ENCODE results near the gene ANTXR1. TPM values are rescaled to one million over a fixed set of nuclear protein-coding genes. Genes with fewer than 3 reads are reported as not detected.

Gene ANTXR1
- polyA plus RNA-seq, 1 donor (not counting 4 experiments of a cell fraction or from before 2014, with no cell fraction given), result 20.4 TPM

DNA sequence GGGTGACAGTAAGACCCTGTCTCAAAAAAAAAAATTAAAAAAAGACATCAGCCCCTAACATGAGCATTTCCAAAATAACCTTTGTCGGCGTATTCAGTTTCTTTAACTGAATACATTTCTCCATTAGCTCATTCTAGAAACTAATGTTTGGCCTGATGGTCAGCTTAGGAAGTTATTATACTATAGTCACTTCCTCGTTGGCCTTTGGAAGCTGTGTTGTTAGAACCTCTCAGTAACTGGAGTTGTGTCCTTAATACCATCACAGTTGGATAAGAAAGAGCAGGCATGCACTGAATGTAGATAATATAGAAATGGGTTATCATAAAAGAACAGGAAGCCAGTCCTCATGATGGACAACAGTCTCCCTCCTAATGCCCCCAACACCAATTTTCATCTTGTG lies 112.8 kb downstream of the ANTXR1 start:
- no peaks in the 10 kb centered on the region for H4K20me1 ChIP-seq (ENCODE audit: control insufficient read depth, extremely low read depth, insufficient read depth, low read length)
- H2AFZ ChIP-seq (ENCODE audit: control insufficient read depth, low read length), result no peak overlapping the region
- dilution Hi-C loops (cut with MboI; ENCODE audit: extremely low pct_ligation_motif_present, low sequenced_read_pairs), result no loop called here
- DNase-seq (ENCODE audit: low read depth, low spot score), result no peak
- H3K27me3 ChIP-seq (ENCODE audit: control insufficient read depth, extremely low read depth, insufficient read depth, low read length), result no peaks in the 10 kb centered on the region
- H3K36me3 ChIP-seq (ENCODE audit: control insufficient read depth in 2 of 2, extremely low read depth in 1 of 2, insufficient read depth in 2 of 2, low read length in 2 of 2), result peaks cover 3 to 4% of the 10 kb centered on the region in 2 experiments
- TF ChIP-seq CTCF (optimal IDR thresholded peaks at IDR 0.05 in 1 of 3, IDR thresholded peaks at IDR 0.05 in 1 of 3, conservative IDR thresholded peaks at IDR 0.05 in 1 of 3; ENCODE audit: extremely low read depth in 1 of 3, insufficient read depth in 2 of 3, low read length in 3 of 3), result no peak
- TF ChIP-seq EZH2 (IDR thresholded peaks at IDR 0.05; ENCODE audit: low read length), result no peak
- no peak overlapping the region for H3K4me2 ChIP-seq (ENCODE audit: control insufficient read depth, extremely low read depth, insufficient read depth, low read depth, low read length)
- no peak overlapping the region for H3K27ac ChIP-seq (ENCODE audit: control insufficient read depth, insufficient read depth, low read length)
- H3K4me1 ChIP-seq (ENCODE audit: control insufficient read depth, extremely low read depth, insufficient read depth, low read length), result peaks cover 5% of the 10 kb centered on the region
- no peak overlapping the region for H3K4me3 ChIP-seq (ENCODE audit: control insufficient read depth in 2 of 3, extremely low read depth in 1 of 3, insufficient read depth in 2 of 3, low read depth in 1 of 3, low read length in 3 of 3)
- no peak overlapping the region for H3K9ac ChIP-seq (ENCODE audit: control insufficient read depth, extremely low read depth, insufficient read depth, low read length)
- FAIRE-seq, result no peak
- no peaks in the 10 kb centered on the region for H3K9me3 ChIP-seq (ENCODE audit: control insufficient read depth, low read depth, low read length)
- no peaks in the 10 kb centered on the region for H3K79me2 ChIP-seq (ENCODE audit: control insufficient read depth, insufficient read depth, low read length)
- H3K9me1 ChIP-seq (ENCODE audit: control insufficient read depth, extremely low read depth, insufficient read depth, low read length), result no peaks in the 10 kb centered on the region

GRCh38 chr2:69126341-69126740 lies 113.4 kb downstream of the ANTXR1 start:
- Histone ChIP-seq H3K4me1 (ENCODE audit: control insufficient read depth, extremely low read depth, insufficient read depth, low read length) (peaks cover 5% of the 10 kb centered on the region), H3K9me3 (ENCODE audit: control insufficient read depth, low read depth, low read length) (no peaks in the 10 kb centered on the region), H3K36me3 (ENCODE audit: control insufficient read depth in 2 of 2, extremely low read depth in 1 of 2, insufficient read depth in 2 of 2, low read length in 2 of 2) (peaks cover 3 to 4% of the 10 kb centered on the region in 2 experiments), H2AFZ (ENCODE audit: control insufficient read depth, low read length) (no peak overlapping the region), H3K4me3 (ENCODE audit: control insufficient read depth in 2 of 3, extremely low read depth in 1 of 3, insufficient read depth in 2 of 3, low read depth in 1 of 3, low read length in 3 of 3) (no peak overlapping the region), H4K20me1 (ENCODE audit: control insufficient read depth, extremely low read depth, insufficient read depth, low read length) (no peaks in the 10 kb centered on the region), H3K9ac (ENCODE audit: control insufficient read depth, extremely low read depth, insufficient read depth, low read length) (no peak overlapping the region), H3K27me3 (ENCODE audit: control insufficient read depth, extremely low read depth, insufficient read depth, low read length) (no peaks in the 10 kb centered on the region), H3K79me2 (ENCODE audit: control insufficient read depth, insufficient read depth, low read length) (no peaks in the 10 kb centered on the region), H3K4me2 (ENCODE audit: control insufficient read depth, extremely low read depth, insufficient read depth, low read depth, low read length) (no peak overlapping the region), H3K27ac (ENCODE audit: control insufficient read depth, insufficient read depth, low read length) (no peak overlapping the region), H3K9me1 (ENCODE audit: control insufficient read depth, extremely low read depth, insufficient read depth, low read length) (no peaks in the 10 kb centered on the region)
- no peak for DNase-seq (ENCODE audit: low read depth, low spot score)
- TF ChIP-seq CTCF (optimal IDR thresholded peaks at IDR 0.05 in 1 of 3, IDR thresholded peaks at IDR 0.05 in 1 of 3, conservative IDR thresholded peaks at IDR 0.05 in 1 of 3; ENCODE audit: extremely low read depth in 1 of 3, insufficient read depth in 2 of 3, low read length in 3 of 3) (no peak), EZH2 (IDR thresholded peaks at IDR 0.05; ENCODE audit: low read length) (no peak)
- dilution Hi-C loops (cut with MboI; ENCODE audit: extremely low pct_ligation_motif_present, low sequenced_read_pairs), result no loop called here
- no peak for FAIRE-seq

All from keratinocyte (primary cell).